CD4-positive, CD25-positive, alpha-beta regulatory T cell (primary cell): ENCODE measurements around the gene PRPS2. TPM values are rescaled to one million over a fixed set of nuclear protein-coding genes. Genes with fewer than 3 reads are reported as not detected.

Source experiments
- ATAC-seq, 2 donors: fragments of 150-1000 bp; cut with Tn5 transposase; one replicate each; pipeline ENCODE4 v1.10.0; 2021; ENCODE audit warnings: low read depth in 2 of 2, moderate number of reproducible peaks in 2 of 2, moderate library complexity in 1 of 2
- DNase-seq, 3 donors: peaks; one replicate each; pipeline versions ENCODE4 v3.0.0 to v3.0.0-alpha.2; 2012 to 2022; ENCODE audit warnings: mixed read lengths in 1 of 3
- H3K27ac ChIP-seq: one replicate; pipeline ENCODE4 v1.7.0; 2013; ENCODE audit warnings: mild to moderate bottlenecking, low read length; ENCODE audit not compliant: insufficient read depth, poor library complexity, severe bottlenecking
- H3K27me3 ChIP-seq: one replicate; pipeline ENCODE4 v1.7.0; 2013; ENCODE audit warnings: low read length; ENCODE audit not compliant: control insufficient read depth, insufficient read depth
- H3K36me3 ChIP-seq: one replicate; pipeline ENCODE4 v1.7.0; 2013; ENCODE audit warnings: mild to moderate bottlenecking, low read length, moderate library complexity; ENCODE audit not compliant: control insufficient read depth, insufficient read depth
- H3K4me1 ChIP-seq: 2 replicates; pipeline ENCODE4 v1.7.0; 2013; ENCODE audit warnings: mild to moderate bottlenecking, low read length; ENCODE audit not compliant: insufficient read depth, control insufficient read depth, poor library complexity, severe bottlenecking
- H3K4me3 ChIP-seq: one replicate; pipeline ENCODE4 v1.7.0; 2013; ENCODE audit warnings: low read depth, mild to moderate bottlenecking, low read length, moderate library complexity
- H3K9me3 ChIP-seq, 2 experiments: 1 replicate in 1 of 2; 2 replicates in 1 of 2; pipeline ENCODE4 v1.7.0; 2013; ENCODE audit warnings: low read length in 2 of 2, mild to moderate bottlenecking in 1 of 2, moderate library complexity in 1 of 2; ENCODE audit not compliant: control insufficient read depth in 2 of 2
- H3K27ac Mint-ChIP-seq, 3 donors: one replicate each; pipeline ENCODE4 v1.8.0; 2020 to 2022; ENCODE audit warnings: mild to moderate bottlenecking in 3 of 3, mixed read lengths in 3 of 3, moderate library complexity in 2 of 3
- H3K27me3 Mint-ChIP-seq: one replicate; pipeline ENCODE4 v1.8.0; 2022; ENCODE audit warnings: mild to moderate bottlenecking, mixed read lengths
- H3K36me3 Mint-ChIP-seq: one replicate; pipeline ENCODE4 v1.8.0; 2020; ENCODE audit warnings: mixed read lengths
- H3K4me1 Mint-ChIP-seq, 4 donors: one replicate each; pipeline ENCODE4 v1.8.0; 2020 to 2022; ENCODE audit warnings: mixed read lengths in 4 of 4, mild to moderate bottlenecking in 1 of 4
- H3K4me3 Mint-ChIP-seq, 4 donors: one replicate each; pipeline ENCODE4 v1.8.0; 2020 to 2022; ENCODE audit warnings: mild to moderate bottlenecking in 4 of 4, mixed read lengths in 4 of 4, moderate library complexity in 3 of 4
- H3K9me3 Mint-ChIP-seq, 7 donors: one replicate each; pipeline ENCODE4 v1.8.0; 2020 to 2022; ENCODE audit warnings: mixed read lengths in 7 of 7, mild to moderate bottlenecking in 3 of 7, moderate library complexity in 2 of 7
- polyA plus RNA-seq, 4 donors: library from polyadenylated mRNA; unstranded; fragments of 300-500 nt; fragmentation: Illumina TruSeq; gene quantifications; one replicate each; pipeline ENCODE4 v1.2.3, GENCODE V29; 2021
- total RNA-seq: library from RNA; stranded (reverse); gene quantifications from one replicate; pipeline ENCODE4 v1.2.3, GENCODE V29; 2022

Gene PRPS2
- total and polyA plus RNA-seq, 5 donors from 2014 or later: 18.0 to 31.7 (median 29.2) TPM

- Mint-ChIP-seq H3K27ac (no peak overlapping the region), H3K36me3 (no peaks in the 10 kb centered on the region), H3K4me1 (peaks cover 0 to 2% (median under 1%) of the 10 kb centered on the region in 4 donors), H3K27me3 (peaks cover 8% of the 10 kb centered on the region), H3K9me3 (peaks cover 0 to 8% (median 0%) of the 10 kb centered on the region in 7 donors), H3K4me3 (no peak overlapping the region)
- no peak for ATAC-seq
- H3K27me3 ChIP-seq: no peaks in the 10 kb centered on the region
- H3K27ac ChIP-seq: no peak overlapping the region
- H3K4me1 ChIP-seq: no peaks in the 10 kb centered on the region
- H3K9me3 ChIP-seq: no peaks in the 10 kb centered on the region
- H3K4me3 ChIP-seq: no peak overlapping the region
- H3K36me3 ChIP-seq: no peaks in the 10 kb centered on the region
- DNase-seq: no peak
These were observed 81.5 kb downstream of the PRPS2 start for GRCh38 chrX:12872741-12873140.

Other genes with a start within 250 kb of the PRPS2 start
- gene TLR7, start 75.7 kb downstream of the PRPS2 start, total RNA-seq: not detected
- gene TLR7, start 75.7 kb downstream of the PRPS2 start, polyA plus RNA-seq: under 1 TPM in 2 of 4 donors, not detected in 2; 0.02 to 0.15 TPM
- not detected for gene TLR8, start 115.2 kb downstream of the PRPS2 start, total RNA-seq
- gene TLR8, start 115.2 kb downstream of the PRPS2 start, polyA plus RNA-seq: not detected
- 6,725 TPM for gene TMSB4X, start 183.7 kb downstream of the PRPS2 start, total RNA-seq
- over 10,000 TPM; 30,486 to 36,942 (median 35,671) TPM for gene TMSB4X, start 183.7 kb downstream of the PRPS2 start, polyA plus RNA-seq